HG03097 (cell line): Measurements from ENCODE around the gene DGCR6L.
"Not testable (repeated sequence)": the region's sequence is repeated elsewhere in the genome, so short reads cannot be mapped to it uniquely, and the experiment has no call there.

ENCODE experiments used
- ATAC-seq: cut with Tn5 transposase; IDR thresholded peaks from one replicate; pipeline ENCODE4 v1.9.1; 2021; ENCODE audit not compliant: unreplicated experiment, low FRiP score

The DGCR6L gene

GRCh38 chr22:20277936-20278635, 41.8 kb downstream of the DGCR6L start:
- ATAC-seq: not testable (repeated sequence)

DNA sequence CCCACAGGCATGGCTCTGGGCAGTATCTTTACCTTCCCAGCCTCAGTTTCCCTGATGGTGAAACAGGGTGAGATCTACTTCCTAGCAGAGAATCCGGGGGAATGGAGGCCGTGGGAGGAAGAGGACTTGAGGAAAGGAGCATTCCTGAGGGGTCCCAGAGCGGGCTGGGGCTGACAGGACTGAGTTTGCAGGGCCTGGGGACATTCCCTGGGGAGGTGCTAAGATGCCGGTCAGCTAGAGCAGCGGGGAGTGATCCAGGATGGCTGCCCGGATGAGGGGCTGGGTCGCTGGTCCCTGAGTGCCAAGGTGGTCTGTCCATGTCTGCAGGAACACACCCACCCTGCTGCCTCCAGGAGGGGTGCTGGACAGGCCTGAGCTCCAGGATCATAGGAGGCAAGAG, 43.4 kb downstream of the DGCR6L start:
- ATAC-seq: no peak

DNA sequence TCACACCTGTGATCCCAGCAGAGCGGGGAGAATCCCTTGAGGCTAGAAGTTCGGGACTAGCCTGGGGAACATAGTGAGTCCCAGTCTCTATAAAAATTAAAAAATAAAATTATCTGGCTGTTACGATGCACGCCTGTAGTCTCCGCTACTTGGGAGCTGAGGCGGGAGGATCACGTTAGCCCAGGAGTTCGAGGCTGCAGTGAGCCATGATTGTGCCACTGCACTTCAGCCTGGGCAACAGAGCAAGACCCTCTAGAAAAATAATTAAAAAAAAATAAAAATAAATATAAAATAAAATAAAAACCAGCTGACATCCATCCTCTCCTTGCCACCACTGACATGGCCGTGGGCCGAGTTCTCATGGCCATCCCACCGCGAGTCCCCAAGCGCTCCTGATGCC, 44.0 kb downstream of the DGCR6L start:
- no peak for ATAC-seq

GRCh38 chr22:20275325-20275724, 44.5 kb downstream of the DGCR6L start:
- ATAC-seq: not testable (repeated sequence)

GRCh38 chr22:20274374-20274773, 45.5 kb downstream of the DGCR6L start:
- ATAC-seq: not testable (repeated sequence)

GRCh38 chr22:20273758-20274181, 46.1 kb downstream of the DGCR6L start:
- no peak for ATAC-seq

- ATAC-seq: no peak
Measured at GRCh38 chr22:20272700-20273099, 47.2 kb downstream of the DGCR6L start.

DNA sequence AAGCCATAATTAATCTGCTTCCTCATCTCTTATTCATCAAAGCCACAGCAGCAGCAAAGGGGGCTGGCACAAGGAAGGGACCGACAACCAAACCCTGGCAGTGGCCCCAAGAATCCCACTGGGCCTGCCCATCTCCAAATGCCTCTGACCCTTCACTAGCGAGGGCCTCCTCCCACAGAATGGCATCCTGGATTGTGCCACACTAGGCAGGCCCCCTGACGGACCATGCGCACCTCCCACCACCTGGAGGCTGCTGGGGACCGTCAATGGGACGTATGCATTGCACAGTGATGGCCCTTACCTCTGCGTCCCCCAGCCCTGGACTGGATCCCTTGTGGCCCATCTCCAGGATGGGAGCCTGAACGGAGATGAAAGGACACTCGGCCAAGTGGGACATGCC, 47.7 kb downstream of the DGCR6L start:
- no peak for ATAC-seq

DNA sequence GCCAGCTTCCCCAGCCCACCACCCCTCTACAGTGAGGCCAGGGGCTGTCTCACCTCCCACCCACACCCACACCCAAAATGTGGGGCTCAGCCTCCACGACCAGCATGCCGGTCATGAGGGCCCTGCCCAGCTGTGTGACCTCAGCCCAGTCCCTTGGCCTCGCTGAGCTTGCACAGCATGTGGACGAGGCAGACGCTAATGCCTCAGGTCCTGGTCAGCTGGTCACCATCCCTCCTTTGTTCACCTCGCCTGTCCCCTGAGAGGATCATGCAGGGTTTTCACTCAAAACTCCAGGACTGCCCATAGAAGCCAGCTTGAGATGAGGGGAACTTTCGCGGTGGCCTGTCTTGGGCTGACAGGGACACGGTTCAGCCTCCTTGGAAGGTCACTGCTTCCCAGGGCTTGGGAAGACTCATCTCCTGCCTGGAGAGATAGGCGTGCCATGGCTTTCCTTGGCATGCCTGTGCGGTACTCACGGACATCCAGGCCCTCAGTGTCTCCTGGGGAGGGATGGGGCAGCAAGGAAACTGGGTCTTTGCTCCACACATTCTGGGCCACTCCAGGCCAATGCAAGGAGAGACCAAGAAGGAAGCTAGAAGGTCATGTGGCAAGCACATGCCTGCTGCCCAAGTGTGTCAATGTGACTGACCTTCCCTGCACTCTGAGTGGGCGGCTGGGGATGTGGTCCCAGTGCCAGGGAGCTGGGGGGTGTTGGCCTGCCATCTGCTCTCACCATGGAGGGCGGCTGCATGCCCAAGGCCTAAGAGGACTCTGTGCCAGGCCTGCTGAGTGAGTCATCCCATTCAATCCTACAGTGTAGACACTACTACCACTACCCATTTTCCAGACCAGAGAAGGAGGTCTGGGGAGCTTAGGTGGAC, 48.5 kb downstream of the DGCR6L start:
- ATAC-seq: no peak

- ATAC-seq: not testable (repeated sequence)
Measured at GRCh38 chr22:20270190-20271113, 49.4 kb downstream of the DGCR6L start.

DNA sequence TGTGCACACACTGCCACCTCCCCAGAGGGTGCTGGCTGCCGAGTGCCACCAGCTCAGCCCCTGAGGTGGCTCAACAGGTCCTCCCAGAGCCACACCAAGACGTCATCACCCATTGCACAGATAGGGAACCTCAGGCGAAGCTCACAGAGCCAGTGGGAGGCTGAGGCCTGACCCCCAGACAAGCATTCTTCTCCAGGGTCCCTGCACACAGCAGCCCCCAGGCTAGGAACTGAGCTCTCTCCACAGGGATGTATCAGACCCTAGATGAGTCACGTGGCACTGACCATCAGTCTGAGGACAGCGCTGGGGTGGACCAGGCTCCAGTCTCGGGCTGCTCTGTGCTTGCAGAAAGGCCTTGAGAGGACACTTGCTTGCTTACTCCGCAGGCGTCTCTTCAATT, 50.2 kb downstream of the DGCR6L start:
- ATAC-seq: not testable (repeated sequence)

GRCh38 chr22:20269201-20269600, 50.7 kb downstream of the DGCR6L start:
- not testable (repeated sequence) for ATAC-seq

DNA sequence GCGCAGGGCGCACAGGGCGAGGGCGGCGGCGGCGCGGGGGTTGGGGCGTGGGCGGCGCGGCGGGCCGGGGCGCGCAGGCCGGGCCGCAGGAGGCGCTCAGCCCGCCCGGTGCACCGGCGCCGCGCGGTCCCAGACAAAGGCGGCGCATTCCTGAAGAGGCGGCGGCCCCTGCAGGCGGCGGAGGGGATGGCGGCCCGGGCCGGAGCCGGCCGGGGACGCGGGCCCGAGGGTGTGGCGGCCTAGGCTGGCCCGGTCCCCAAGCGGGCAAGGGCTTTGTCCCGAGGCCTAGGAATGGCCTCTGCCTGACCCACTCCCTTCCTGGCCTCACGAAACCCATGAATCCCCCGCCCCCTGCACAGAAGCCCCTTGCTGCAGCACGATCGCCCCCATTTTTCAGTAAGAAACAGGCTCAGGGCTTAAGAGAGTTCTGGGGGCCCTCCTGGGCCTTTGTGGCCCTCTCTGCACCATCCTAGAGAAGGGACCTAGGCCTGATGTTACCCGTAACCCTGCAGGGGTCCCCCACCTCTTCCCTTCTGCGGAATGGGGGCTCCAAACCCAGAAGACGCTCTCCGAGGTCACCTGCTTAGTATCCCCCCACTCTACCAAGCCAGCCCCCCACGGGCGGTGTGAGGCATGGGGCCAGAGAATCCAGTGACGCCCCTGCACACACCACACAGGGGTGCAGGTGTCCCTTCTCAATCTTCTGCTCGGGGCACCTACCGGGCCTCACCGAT, 51.4 kb downstream of the DGCR6L start, which contains the start of gene RTN4R:
Gene RTN4R, minus strand, starts transcription at position 40 of the 734 bp plus-strand sequence. CDS start 226 bp downstream, outside the sequence.
- ATAC-seq: no peak

- ATAC-seq: no peak
Measured at GRCh38 chr22:20267441-20268278, 52.2 kb downstream of the DGCR6L start.

DNA sequence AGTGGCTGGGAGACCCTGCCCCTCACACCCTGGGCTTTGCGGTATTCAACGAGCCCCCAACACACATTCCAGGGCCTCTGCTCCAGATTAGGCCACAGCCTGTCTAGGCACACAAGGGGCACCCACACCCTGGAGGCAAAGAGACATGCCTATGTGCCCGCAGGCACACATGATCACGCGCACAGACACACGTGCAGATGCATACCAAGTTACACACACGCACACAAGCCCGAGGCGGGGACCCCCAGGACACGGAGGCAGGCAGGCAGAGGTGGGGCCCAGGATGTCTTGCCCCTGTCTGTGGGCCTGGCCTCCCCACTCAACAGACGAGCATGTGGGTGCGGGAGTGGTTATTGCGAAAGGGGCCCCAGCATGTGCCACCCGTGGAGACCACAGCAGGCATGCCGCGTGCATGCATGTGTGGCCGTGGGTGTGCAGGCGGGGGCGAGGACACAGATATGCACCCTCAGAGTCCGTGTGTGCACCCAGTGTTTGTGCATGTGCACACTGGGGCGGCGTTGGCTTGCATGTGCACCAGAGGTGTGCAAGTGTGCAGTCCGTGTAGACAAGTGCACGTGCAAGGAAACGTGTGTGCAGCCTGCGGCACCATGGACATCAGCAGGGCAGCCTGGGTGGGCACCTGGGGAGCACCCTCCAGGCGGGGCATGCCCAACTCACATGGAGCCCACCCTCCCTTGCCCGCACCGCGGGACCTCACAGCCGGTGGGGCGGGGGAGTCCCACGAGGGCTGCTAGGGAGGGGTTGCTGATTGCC, 53.0 kb downstream of the DGCR6L start:
- ATAC-seq: not testable (repeated sequence)

DNA sequence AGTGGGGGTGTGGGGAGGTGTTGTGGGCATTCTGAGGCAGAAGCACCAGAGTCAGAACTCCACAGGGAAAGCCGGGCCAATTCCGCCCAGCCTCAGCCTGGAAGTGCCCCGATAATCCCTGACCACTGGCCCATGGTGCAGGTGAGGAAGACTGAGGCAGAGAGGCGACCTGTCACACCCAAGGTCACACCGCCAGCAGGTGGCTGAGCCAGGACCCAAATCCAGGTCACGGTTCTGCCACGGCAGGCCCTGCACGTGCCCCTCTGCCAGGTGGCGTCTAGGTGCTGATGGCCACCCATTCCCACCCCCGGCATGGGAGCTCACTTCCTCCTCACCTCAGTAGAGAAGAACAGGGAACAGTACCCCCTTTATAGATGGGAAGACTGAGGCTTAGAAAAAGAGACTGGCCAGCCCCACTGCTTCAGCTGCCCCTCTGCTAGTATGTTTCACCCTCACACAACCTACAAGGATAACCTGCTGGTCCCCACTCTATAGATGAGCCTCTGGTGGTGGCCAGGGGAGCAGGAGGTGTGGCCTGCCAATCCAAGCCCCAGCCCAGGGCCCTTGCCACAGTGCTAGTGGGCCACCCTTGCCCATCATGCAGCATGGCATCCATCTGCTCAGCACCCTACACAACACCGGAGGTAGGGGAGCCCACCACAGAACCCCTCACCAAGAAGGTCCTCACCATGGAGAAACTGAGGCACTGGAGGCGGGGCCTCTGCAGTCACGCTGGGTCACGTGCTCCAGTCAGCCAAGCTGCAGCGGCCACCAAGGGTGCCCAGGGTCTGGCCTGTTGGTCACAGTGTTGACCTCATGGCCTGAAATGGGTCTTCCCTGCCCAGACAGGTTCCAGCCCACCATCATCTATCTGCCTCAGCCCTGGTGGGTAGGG, 53.8 kb downstream of the DGCR6L start:
- not testable (repeated sequence) for ATAC-seq
